HepG2 (cell line): ENCODE measurements around the gene TUBGCP5. TPM values are rescaled to one million over a fixed set of nuclear protein-coding genes. Genes with fewer than 3 reads are reported as not detected.

ENCODE experiments used
- ATAC-seq: fragments of 200-7000 bp; cut with Tn5 transposase; 3 replicates; pipeline ENCODE4 v1.9.1; 2020; ENCODE audit warnings: mild to moderate bottlenecking, moderate library complexity
- BruUV-seq: library from RNA; stranded (reverse); fragments of 400-500 nt; replicated peaks from 2 replicates; lab custom pipeline; 2021; lab: Mats Ljungman, UMichigan
- CTCF ChIA-PET: fragments of 300-600 bp; formaldehyde crosslinking; extraction: SDS; loops from one replicate; lab custom pipeline; 2021; ENCODE audit warnings: low total read pairs, inconsistent platforms, low intra/inter-chr PET ratio; lab: Yijun Ruan, JAX
- POLR2A ChIA-PET: fragments of 350-600 bp; sonication (Branson Sonifier 250); formaldehyde crosslinking; loops from one replicate; lab custom pipeline; 2020; ENCODE audit warnings: antibody characterized with exemption, inconsistent platforms; lab: Yijun Ruan, JAX
- DNase-seq: peaks from one replicate; pipeline ENCODE4 v3.0.0-alpha.2; 2015; ENCODE audit warnings: low spot score
- FAIRE-seq: peaks from 3 replicates; lab custom pipeline; 2011; peaks lifted over from hg19 to GRCh38; lab: Jason Lieb, UNC
- H2AFZ ChIP-seq: one replicate; pipeline ENCODE4 v1.6.1; 2011; ENCODE audit warnings: low read length, inconsistent platforms
- H3K27ac ChIP-seq: fragments of 300-600 bp; 3 replicates; pipeline ENCODE4 v1.8.0; 2011; ENCODE audit warnings: mixed run types, mild to moderate bottlenecking, mixed read lengths, low read length, inconsistent platforms; ENCODE audit not compliant: insufficient read depth; ENCODE audit errors: extremely low read length
- H3K27me3 ChIP-seq, 2 experiments: fragments of 200-600 bp in 1 of 2; 2 replicates in 1 of 2; 3 replicates in 1 of 2; pipeline versions ENCODE4 v1.6.0 to v1.8.0; 2011; ENCODE audit warnings: low read length in 2 of 2, mild to moderate bottlenecking in 2 of 2, moderate library complexity in 2 of 2, inconsistent platforms in 1 of 2; ENCODE audit not compliant: insufficient read depth in 2 of 2, control insufficient read depth in 1 of 2
- H3K36me3 ChIP-seq, 2 experiments: fragments of 200-600 bp in 1 of 2; replicated peaks in 1 of 2; 2 replicates in 1 of 2; 3 replicates in 1 of 2; pipeline versions ENCODE4 v1.5.1 to v1.8.0; 2011; ENCODE audit warnings: low read length in 2 of 2, inconsistent platforms in 1 of 2; ENCODE audit not compliant: insufficient read depth in 2 of 2, control insufficient read depth in 1 of 2
- H3K4me1 ChIP-seq: 2 replicates; pipeline ENCODE4 v1.5.1; 2012; ENCODE audit warnings: low read length, inconsistent platforms; ENCODE audit not compliant: insufficient read depth
- H3K4me2 ChIP-seq: 2 replicates; pipeline ENCODE4 v1.6.0; 2011; ENCODE audit warnings: low read depth, low read length, inconsistent platforms
- H3K4me3 ChIP-seq, 3 experiments: fragments of 200-600 bp in 1 of 3; sonication (generic), shearing (Covaris generic) in 1 of 3; replicated peaks in 1 of 3; 2 replicates each; pipeline ENCODE4 v1.5.1; 2011 to 2016; ENCODE audit warnings: low read length in 3 of 3, inconsistent platforms in 2 of 3, low read depth in 2 of 3, mild to moderate bottlenecking in 2 of 3, control low read depth in 1 of 3, mixed read lengths in 1 of 3; ENCODE audit not compliant: insufficient read depth in 1 of 3
- H3K79me2 ChIP-seq: one replicate; pipeline ENCODE4 v1.6.1; 2011; ENCODE audit warnings: low read length, inconsistent platforms; ENCODE audit not compliant: insufficient read depth
- H3K9ac ChIP-seq: 2 replicates; pipeline ENCODE4 v1.6.0; 2011; ENCODE audit warnings: mild to moderate bottlenecking, low read depth, low read length, inconsistent platforms; ENCODE audit not compliant: insufficient read depth
- H3K9me3 ChIP-seq: 2 replicates; pipeline ENCODE4 v1.5.1; 2012; ENCODE audit warnings: mild to moderate bottlenecking, low read length
- H4K20me1 ChIP-seq: 2 replicates; pipeline ENCODE4 v1.6.0; 2011; ENCODE audit warnings: inconsistent platforms, mild to moderate bottlenecking, low read length, moderate library complexity; ENCODE audit not compliant: insufficient read depth
- MATR3 ChIP-seq: sonication (generic); formaldehyde crosslinking; IDR thresholded peaks from 2 replicates; pipeline ENCODE4 v1.4.0; 2020; ENCODE audit warnings: missing genetic modification reagents
- MLXIP ChIP-seq: sonication (generic); formaldehyde crosslinking; IDR thresholded peaks from 2 replicates; pipeline ENCODE4 v1.9.0; 2021; ENCODE audit warnings: missing genetic modification reagents, borderline replicate concordance
- PBX3 ChIP-seq: sonication (generic); formaldehyde crosslinking; IDR thresholded peaks from 2 replicates; pipeline ENCODE4 v1.8.1; 2023; ENCODE audit warnings: missing genetic modification reagents, inconsistent platforms, borderline replicate concordance
- SCMH1 ChIP-seq: sonication (generic); formaldehyde crosslinking; IDR thresholded peaks from 2 replicates; pipeline ENCODE4 v1.9.0; 2021; ENCODE audit warnings: missing genetic modification reagents, mild to moderate bottlenecking, borderline replicate concordance
- SRSF1 ChIP-seq: fragments of 200-400 bp; formaldehyde crosslinking; optimal IDR thresholded peaks from 2 replicates; pipeline ENCODE3; 2017; ENCODE audit warnings: mild to moderate bottlenecking, low read depth, low read length, moderate library complexity
- ZHX2 ChIP-seq, 2 experiments: sonication (generic) in 1 of 2; formaldehyde crosslinking in 1 of 2; IDR thresholded peaks; 2 replicates each; pipeline versions ENCODE4 v1.6.1 to v1.9.0; 2014 to 2022; ENCODE audit warnings: antibody characterized with exemption in 1 of 2, borderline replicate concordance in 1 of 2, inconsistent platforms in 1 of 2, low read depth in 1 of 2, missing genetic modification reagents in 1 of 2
- ZNF850 ChIP-seq: sonication (generic); formaldehyde crosslinking; conservative IDR thresholded peaks from 2 replicates; pipeline ENCODE4 v1.9.0; 2021; ENCODE audit warnings: mild to moderate bottlenecking, missing genetic modification reagents
- ZSCAN25 ChIP-seq: sonication (generic); formaldehyde crosslinking; IDR thresholded peaks from 2 replicates; pipeline ENCODE4 v1.8.0; 2022; ENCODE audit warnings: mild to moderate bottlenecking, missing genetic modification reagents
- ZSCAN5A ChIP-seq: sonication (generic); formaldehyde crosslinking; IDR thresholded peaks from 2 replicates; pipeline ENCODE4 v1.8.0; 2022; ENCODE audit warnings: mild to moderate bottlenecking, missing genetic modification reagents, borderline replicate concordance
- WGBS: methylation state at CpG from one replicate; pipeline ENCODE4 v1.1.6; 2017; ENCODE audit warnings: low lambda C conversion rate; 5-methylcytosine and 5-hydroxymethylcytosine counted together
- in situ Hi-C: cut with HindIII; loops from 2 replicates; pipeline ENCODE4 v1.10.0; 2017; ENCODE audit warnings: low pct_unique_long_range_greater_than_20kb; ENCODE audit not compliant: extremely low pct_ligation_motif_present
- intact Hi-C: fragments of 100-400 bp; cut with micrococcal nuclease; formaldehyde crosslinking; loops from one replicate; pipeline ENCODE4 v1.10.0; 2022; ENCODE audit not compliant: unreplicated experiment
- polyA plus RNA-seq, 8 experiments: library from polyadenylated mRNA; depleted of rRNA in 3 of 8; stranded (reverse) in 7 of 8; unstranded in 1 of 8; fragments of >200 nt; fragmentation: Illumina TruSeq in 4 of 8; extraction: Trizol in 4 of 8; gene quantifications; 2 replicates each; pipeline versions ENCODE4 v1.2.1 to v1.2.3, GENCODE V29; 2011 to 2016; ENCODE audit warnings: low read depth in 4 of 8, missing spikeins in 1 of 8, mixed read lengths in 1 of 8; ENCODE audit not compliant: insufficient read depth in 1 of 8
- total RNA-seq, 5 experiments: library from RNA; depleted of rRNA; stranded (reverse); fragments of >200 nt; fragmentation: Illumina TruSeq; extraction: Trizol; gene quantifications; 2 replicates each; pipeline ENCODE4 v1.2.3, GENCODE V29; 2016; ENCODE audit warnings: low read depth in 1 of 5

TUBGCP5 gene
- total and polyA plus RNA-seq, 2 of the 13 experiments (the other 11 are each of a cell fraction or from before 2014, with no cell fraction given) = 7.2 to 25.0 TPM

GRCh38 chr15:22979238-22980188 lies 59.9 kb downstream of the TUBGCP5 start:
- Histone ChIP-seq H3K4me1 (peaks cover 30% of the 10 kb centered on the region), H3K27ac (peak overlapping the region; percentile 54), H2AFZ (peak overlapping the region; percentile 69), H3K36me3 (no peaks in the 10 kb centered on the region), H3K79me2 (peaks cover 43% of the 10 kb centered on the region), H3K4me2 (peak overlapping the region; percentile 99), H3K9ac (peak overlapping the region; percentile 74), H3K27me3 (no peaks in the 10 kb centered on the region; a peak in 1 of 5 replicates), H4K20me1 (peaks cover 20% of the 10 kb centered on the region), H3K9me3 (no peaks in the 10 kb centered on the region), H3K4me3 (peak overlapping the region; percentile 66 to 99 (median 96))
- ChIA-PET POLR2A (interaction anchor here (1.2 to 1.4 kb wide), 2 partner anchors 15 to 60 kb away, joined by 3 to 4 read pairs; partner anchors contain the start of gene TUBGCP5), CTCF (no interaction called here)
- TSS peak; percentile 65 for BruUV-seq
- WGBS = 4% methylated on average over 9 of the region's 88 CpGs
- DNase-seq = peak; percentile 36
- ATAC-seq = peak; percentile 85
- in situ Hi-C loops = no loop called here
- no peak for FAIRE-seq
- intact Hi-C loops = loop anchor here (1.0 to 10.0 kb wide), 2 partner anchors 60 to 145 kb away; partner anchors contain the start of genes NIPA2 and TUBGCP5
- TF ChIP-seq PBX3 (CRISPR knock-in tag) (no peak), ZHX2 (IDR thresholded peaks at IDR 0.05; ENCODE audit: low read depth) (no peak), ZHX2 (CRISPR knock-in tag; IDR thresholded peaks at IDR 0.05; ENCODE audit: borderline replicate concordance) (no peak), ZSCAN25 (CRISPR knock-in tag) (no peak), SCMH1 (CRISPR knock-in tag) (no peak), ZNF850 (CRISPR knock-in tag) (no peak), MATR3 (CRISPR knock-in tag) (no peak), MLXIP (CRISPR knock-in tag) (no peak), ZSCAN5A (CRISPR knock-in tag) (no peak), SRSF1 (peak; percentile 15)
